B cell (primary cell): ENCODE measurements around the gene LCN1.

Source experiments
- CTCF ChIP-seq: fragments of 200-600 bp; IDR thresholded peaks from one replicate; pipeline ENCODE4 v1.8.0; 2022; ENCODE audit warnings: antibody characterized with exemption, mild to moderate bottlenecking
- EZH2 ChIP-seq: IDR thresholded peaks from 2 replicates; pipeline ENCODE4 v1.6.1; 2012; ENCODE audit warnings: borderline replicate concordance, low read depth, mild to moderate bottlenecking, moderate library complexity, low read length; ENCODE audit not compliant: insufficient read depth, poor library complexity, severe bottlenecking

- TF ChIP-seq CTCF (no peak), EZH2 (no peak)
These were observed 40.3 kb upstream of the LCN1 start for GRCh38 chr9:135480940-135481310.
